NCI-H748 (cell line): ENCODE results near the gene CPPED1.
"Not testable (repeated sequence)": the region's sequence is repeated elsewhere in the genome, so short reads cannot be mapped to it uniquely, and the experiment has no call there.

Source experiments
- DNase-seq: peaks from one replicate; lab custom pipeline; 2025; ENCODE audit not compliant: unreplicated experiment; lab: John Stamatoyannopoulos, UW

CPPED1 gene

GRCh38 chr16:12802048-12802447 is 1.6 kb downstream of the CPPED1 start:
- no peak for DNase-seq

GRCh38 chr16:12801511-12802042 is 2.1 kb downstream of the CPPED1 start:
- DNase-seq, result no peak

GRCh38 chr16:12800817-12801216 is 2.9 kb downstream of the CPPED1 start:
- no peak for DNase-seq

GRCh38 chr16:12799996-12800395 is 3.7 kb downstream of the CPPED1 start:
- DNase-seq, result not testable (repeated sequence)

- no peak for DNase-seq
Measured at GRCh38 chr16:12798846-12799245, 4.8 kb downstream of the CPPED1 start.

GRCh38 chr16:12798171-12798570 is 5.5 kb downstream of the CPPED1 start:
- DNase-seq, result no peak

- no peak for DNase-seq
Measured at GRCh38 chr16:12796498-12796897, 7.2 kb downstream of the CPPED1 start.

- no peak for DNase-seq
Measured at GRCh38 chr16:12794486-12795387, 8.9 kb downstream of the CPPED1 start.

- DNase-seq, result no peak
Measured at GRCh38 chr16:12793865-12794240, 9.8 kb downstream of the CPPED1 start.

- DNase-seq, result no peak
Measured at GRCh38 chr16:12793120-12793864, 10.4 kb downstream of the CPPED1 start.

GRCh38 chr16:12792528-12792927 is 11.2 kb downstream of the CPPED1 start:
- not testable (repeated sequence) for DNase-seq

GRCh38 chr16:12791340-12791739 is 12.3 kb downstream of the CPPED1 start:
- no peak for DNase-seq

GRCh38 chr16:12788758-12789157 is 14.9 kb downstream of the CPPED1 start:
- no peak for DNase-seq

- DNase-seq, result no peak
Measured at GRCh38 chr16:12786081-12786480, 17.6 kb downstream of the CPPED1 start.

- no peak for DNase-seq
Measured at GRCh38 chr16:12784076-12784475, 19.6 kb downstream of the CPPED1 start.

- DNase-seq, result no peak
Measured at GRCh38 chr16:12781777-12782176, 21.9 kb downstream of the CPPED1 start.

- DNase-seq, result no peak
Measured at GRCh38 chr16:12780467-12780866, 23.2 kb downstream of the CPPED1 start.

- no peak for DNase-seq
Measured at GRCh38 chr16:12778726-12779125, 25.0 kb downstream of the CPPED1 start.

GRCh38 chr16:12775656-12776236 is 27.9 kb downstream of the CPPED1 start:
- DNase-seq, result no peak

GRCh38 chr16:12773221-12773620 is 30.5 kb downstream of the CPPED1 start:
- no peak for DNase-seq

- DNase-seq, result no peak
Measured at GRCh38 chr16:12771341-12771798, 32.3 kb downstream of the CPPED1 start.
